Measurements from ENCODE around the gene NDUFS7.

NDUFS7 gene

GRCh38 chr19:1386945-1387683 is 3.4 kb downstream of the NDUFS7 start:
- DNase-seq = no peak

- no peak for DNase-seq
Measured at GRCh38 chr19:1387684-1388636, 4.3 kb downstream of the NDUFS7 start.

- no peak for DNase-seq
Measured at GRCh38 chr19:1388637-1389026, 4.9 kb downstream of the NDUFS7 start.

GRCh38 chr19:1389033-1389940 is 5.6 kb downstream of the NDUFS7 start:
- DNase-seq = no peak

DNA sequence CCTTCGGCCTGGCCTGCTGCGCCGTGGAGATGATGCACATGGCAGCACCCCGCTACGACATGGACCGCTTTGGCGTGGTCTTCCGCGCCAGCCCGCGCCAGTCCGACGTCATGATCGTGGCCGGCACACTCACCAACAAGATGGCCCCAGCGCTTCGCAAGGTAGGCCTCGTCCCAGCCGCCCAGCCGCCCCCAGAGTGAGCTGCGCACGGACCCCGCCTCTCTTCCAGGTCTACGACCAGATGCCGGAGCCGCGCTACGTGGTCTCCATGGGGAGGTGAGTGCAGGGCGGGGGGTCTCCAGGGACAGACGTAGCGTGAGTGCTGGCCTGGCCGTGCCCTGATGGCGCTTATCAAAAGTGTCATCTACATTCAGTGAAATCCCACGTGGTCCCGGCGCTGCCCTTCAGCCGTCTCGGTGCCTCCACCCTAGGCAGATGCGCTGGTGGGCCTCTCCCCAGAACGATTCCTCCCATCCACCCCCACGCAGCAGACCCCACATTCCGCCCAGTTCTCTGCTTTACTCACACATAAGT is 7.2 kb downstream of the NDUFS7 start:
- DNase-seq = no peak

DNA sequence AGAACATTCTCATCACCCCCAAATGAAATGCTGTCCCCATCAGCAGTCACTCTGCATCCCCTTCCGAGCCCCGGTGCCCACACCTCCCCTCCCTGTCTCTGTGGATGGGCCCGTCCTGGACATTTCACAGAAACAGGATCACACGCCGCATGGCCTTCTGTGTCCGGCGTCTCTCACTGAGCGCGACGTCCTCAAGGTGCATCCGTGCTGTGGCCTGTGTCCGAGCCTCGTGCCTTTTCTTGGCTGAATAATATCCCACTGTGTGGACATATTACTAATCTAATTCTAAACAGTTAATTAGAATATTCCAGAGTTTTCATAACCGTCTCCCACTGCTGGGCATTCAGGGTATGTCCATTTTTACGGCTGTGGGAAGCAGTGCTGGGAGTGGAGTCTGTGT is 8.7 kb downstream of the NDUFS7 start:
- no peak for DNase-seq

- no peak for DNase-seq
Measured at GRCh38 chr19:1392939-1393530, 9.3 kb downstream of the NDUFS7 start.

DNA sequence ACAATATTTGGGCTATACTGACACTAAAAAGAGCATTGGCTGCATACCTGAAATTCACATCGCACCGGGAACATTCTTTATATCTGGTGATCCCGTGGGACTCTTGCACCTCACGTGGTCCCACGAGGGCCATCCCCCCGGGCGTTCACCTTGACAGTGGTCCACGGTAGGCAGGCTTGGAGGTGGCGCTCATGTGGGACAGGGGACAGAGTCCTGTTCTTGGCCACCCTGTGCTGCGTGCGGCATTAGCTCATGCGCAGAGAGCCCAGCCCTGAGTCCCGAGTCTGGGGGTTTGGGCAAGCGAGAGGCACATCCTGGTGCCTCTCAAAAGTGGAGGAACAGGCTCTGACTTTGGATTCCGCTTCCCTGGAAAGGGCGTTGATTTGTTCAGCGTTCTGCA is 10.1 kb downstream of the NDUFS7 start:
- no peak for DNase-seq

DNA sequence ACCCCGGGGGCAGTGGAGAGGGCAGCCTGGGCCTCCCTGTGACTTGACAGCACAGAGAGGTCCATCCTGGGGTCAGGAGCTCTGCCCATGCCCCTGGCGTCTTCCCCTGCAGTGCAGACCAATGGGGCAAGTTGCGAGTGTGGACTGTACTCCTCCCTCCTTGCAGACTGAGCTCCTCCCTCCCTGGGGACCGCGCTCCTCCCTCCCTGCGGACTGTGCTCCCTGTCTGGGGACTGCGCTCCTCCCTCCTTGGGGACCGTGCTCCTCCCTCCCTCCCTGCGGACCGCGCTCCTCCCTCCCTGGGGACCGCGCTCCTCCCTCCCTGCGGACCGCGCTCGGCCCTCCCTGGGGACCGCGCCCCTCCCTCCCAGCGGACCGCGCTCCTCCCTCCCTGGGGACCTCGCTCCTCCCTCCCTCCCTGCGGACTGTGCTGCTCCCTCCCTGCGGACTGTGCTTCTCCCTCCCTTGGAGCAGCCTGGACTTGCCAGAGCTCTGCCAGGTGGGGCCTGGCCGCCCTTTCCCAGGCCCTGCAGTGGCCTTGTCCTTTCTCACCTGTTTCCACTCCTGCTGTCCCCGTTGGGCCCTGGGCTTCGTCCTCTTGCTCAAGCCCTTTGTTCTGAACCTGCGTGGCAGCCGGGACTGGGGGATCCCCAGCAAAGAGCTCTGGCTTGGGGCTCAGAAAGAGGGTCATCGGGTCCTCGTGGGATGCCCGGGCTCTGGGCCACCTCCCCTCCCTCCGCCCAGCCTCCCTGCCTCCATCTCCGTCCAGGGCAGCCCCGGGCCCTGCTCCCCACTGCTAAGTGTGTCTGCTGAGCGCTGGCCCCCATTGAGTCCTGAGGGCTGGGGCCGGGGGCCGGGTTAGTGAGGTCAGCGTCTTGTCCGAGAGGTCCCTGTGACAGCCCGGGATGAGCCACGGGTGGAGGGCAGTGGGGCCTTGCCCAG is 10.8 kb downstream of the NDUFS7 start:
- no peak for DNase-seq

DNA sequence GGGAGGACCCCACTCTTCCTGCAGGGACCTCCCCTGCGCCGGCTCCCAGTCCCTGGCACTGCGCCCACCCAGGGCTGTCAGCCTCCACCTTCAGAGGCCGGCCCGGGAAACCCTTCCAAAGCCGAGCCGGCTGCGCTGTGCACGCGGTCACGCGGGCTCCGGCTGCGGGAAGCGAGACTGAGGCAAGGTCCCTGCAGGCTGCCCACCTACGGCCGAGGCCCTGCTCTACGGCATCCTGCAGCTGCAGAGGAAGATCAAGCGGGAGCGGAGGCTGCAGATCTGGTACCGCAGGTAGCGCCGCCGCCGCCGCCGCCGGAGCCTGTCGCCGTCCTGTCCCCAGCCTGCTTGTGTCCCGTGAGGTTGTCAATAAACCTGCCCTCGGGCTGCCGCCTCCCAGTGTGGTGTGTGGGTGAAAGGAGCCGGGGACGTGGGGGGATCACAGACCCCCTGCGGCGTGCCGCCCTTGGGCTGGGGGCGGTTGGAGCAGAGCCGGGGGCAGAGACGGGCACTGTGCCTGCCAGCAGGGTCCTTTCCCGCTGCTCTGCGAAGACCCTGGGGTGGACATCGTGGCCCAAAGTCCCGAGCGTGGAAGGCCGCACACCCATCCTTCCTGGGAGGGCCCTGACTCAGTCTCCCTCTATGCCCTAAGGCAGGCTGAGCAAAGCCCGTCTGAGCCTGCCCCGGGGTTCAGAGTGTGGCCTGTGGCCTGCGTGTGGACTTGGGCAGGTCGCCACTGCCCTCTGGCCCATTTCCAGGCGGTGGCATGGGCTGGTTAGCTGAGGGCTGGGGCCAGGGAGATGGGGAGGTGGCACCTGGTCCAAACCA is 11.7 kb downstream of the NDUFS7 start:
- no peak for DNase-seq

DNA sequence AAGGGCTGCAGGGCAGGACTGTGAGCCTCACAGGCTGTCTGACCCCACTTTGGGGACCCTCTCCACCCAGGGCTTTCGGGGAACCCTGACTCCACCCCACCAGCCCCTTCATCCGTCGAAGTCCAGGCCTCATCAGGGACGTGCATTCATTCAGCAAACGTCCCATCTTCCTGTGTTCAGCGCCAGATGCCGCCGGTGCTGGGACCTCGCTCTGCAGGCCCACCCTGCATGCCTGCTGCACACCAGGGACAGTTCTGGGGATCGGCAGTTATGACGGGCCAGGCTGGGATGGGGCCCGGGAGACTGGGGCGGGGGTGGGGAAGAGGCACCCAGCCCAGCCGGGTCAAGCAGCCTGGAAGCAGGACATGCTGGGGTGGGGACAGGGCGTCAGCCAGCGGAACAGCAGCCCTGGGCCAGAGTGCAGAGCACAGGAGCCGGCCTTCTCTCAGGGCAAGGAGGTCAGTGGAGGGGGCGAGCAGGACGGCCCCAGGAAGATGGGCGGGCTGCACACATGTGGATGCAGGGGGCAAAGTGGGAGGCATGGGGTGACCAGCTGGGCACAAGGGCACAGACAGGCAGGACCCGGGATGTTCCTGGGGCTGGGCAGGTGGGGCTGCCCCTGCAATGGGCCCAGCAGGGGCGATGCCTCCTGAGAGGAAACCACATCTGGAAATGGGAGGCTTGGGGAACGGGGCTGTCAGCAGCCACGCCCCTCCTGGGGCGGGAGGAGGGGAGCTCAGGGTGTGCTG is 12.5 kb downstream of the NDUFS7 start:
- no peak for DNase-seq

DNA sequence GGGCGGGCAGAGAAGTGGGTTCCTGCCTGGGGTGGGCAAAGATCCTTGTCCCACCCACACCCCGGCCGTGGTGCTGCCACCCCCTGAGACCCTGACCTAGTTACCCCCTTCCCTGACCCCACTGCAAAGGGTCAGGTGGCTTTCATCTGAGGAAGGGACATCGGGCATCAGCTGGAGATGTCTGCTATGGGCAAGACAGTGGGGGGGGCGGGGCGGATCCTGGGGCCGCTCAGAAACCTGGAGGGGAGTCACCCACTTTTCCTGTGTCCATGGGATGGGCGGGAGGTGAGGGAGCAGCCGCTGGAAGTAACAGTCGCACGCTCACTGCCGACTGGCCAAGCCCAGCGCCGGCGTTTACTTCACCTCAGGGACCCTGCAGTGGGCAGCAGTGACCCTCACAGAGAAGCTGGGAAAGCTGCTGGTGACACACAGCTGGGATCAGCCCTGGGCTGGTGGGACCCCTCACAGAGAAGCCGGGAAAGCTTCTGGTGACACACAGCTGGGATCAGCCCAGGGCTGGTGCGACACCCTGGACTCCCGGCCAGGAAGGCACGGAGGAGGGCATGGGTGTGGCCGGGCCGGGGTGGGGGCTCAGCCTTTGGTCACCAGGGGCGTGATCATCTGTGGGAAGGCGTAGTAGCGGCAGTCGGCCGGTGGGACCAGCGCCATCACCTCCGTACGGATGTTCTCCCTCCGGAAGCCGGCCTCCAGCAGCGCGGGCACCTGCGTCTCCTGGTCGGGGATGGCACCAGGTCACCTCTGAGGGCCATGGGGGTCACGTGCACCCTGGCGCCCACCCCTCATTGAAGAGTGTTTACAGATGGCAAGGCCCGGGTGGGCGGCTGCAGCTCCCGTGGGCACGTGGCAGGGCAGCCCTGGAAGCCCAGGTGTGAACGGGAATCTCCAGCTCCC is 13.3 kb downstream of the NDUFS7 start:
- no peak for DNase-seq

DNA sequence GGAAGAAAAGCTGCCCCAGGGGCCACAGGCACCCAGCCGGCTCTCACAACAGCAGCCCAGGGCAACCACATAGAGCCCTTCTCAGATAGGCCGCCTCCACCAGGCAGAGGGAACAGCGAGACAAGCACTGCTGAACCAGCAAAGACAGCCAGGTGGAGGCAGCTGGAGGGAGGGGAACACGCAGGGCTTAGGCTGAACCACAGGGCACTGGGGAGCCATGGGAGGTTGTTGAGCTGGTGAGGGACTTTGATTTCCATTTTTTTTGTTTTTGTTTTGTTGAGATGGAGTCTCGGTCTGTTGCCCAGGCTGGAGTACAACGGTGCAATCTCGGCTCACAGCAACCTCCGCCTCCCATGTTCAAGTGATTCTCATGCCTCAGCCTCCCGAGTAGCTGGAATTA is 14.1 kb downstream of the NDUFS7 start:
- DNase-seq = no peak

DNA sequence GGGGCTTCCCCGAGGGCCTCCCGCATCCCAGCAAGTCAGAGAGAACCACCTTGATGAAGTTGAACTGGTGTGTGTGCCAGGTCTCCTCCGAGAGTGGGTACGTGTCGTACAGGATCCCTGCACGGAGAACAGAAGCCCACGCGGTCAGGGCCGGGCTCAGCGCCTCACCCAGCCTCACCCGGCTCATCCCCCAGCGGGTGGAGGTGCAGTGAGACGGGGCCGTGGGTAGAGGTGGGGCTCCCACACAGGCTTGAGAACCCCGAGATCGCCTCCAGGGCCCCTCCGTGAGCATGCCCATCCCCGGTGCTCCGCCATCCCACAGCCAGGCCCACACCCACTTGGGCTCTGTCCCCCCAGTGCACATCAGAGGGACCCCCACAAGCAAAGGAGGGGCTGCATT is 15.4 kb downstream of the NDUFS7 start:
- DNase-seq = no peak

GRCh38 chr19:1399745-1400144 is 16.0 kb downstream of the NDUFS7 start:
- no peak for DNase-seq

GRCh38 chr19:1400281-1401137 is 16.8 kb downstream of the NDUFS7 start:
- DNase-seq = no peak

GRCh38 chr19:1401138-1401888 is 17.6 kb downstream of the NDUFS7 start, which contains the start of gene GAMT:
TSS of gene GAMT (minus strand) at chr19:1401542. CDS start at chr19:1401476, 66 bp downstream.
- DNase-seq = peak; percentile 64 to 65
